ENCODE data around the gene CTRB2.

- no peak for TF ChIP-seq CTCF (IDR thresholded peaks at IDR 0.05 in 8 of 11, conservative IDR thresholded peaks at IDR 0.05 in 3 of 11)
- TF ChIP-seq POLR2A (IDR thresholded peaks at IDR 0.05): no peak
- TF ChIP-seq POLR2AphosphoS5 (IDR thresholded peaks at IDR 0.05): no peak
These were observed 13.1 kb downstream of the CTRB2 start for GRCh38 chr16:75193730-75194444.

Data from spleen (tissue), 7 donors.